ENCODE measurements around the gene ETFDH.
"Not testable (repeated sequence)": the region's sequence is repeated elsewhere in the genome, so short reads cannot be mapped to it uniquely, and the experiment has no call there.

The ETFDH gene

GRCh38 chr4:158754385-158755180, 82.5 kb downstream of the ETFDH start:
- no peak for DNase-seq (ENCODE audit: low read depth, low spot score)

GRCh38 chr4:158755819-158756218, 83.7 kb downstream of the ETFDH start:
- not testable (repeated sequence) for DNase-seq (ENCODE audit: low read depth, low spot score)

GRCh38 chr4:158756588-158756987, 84.5 kb downstream of the ETFDH start:
- DNase-seq (ENCODE audit: low read depth, low spot score) = no peak

GRCh38 chr4:158758142-158758541, 86.0 kb downstream of the ETFDH start:
- no peak for DNase-seq (ENCODE audit: low read depth, low spot score)

DNA sequence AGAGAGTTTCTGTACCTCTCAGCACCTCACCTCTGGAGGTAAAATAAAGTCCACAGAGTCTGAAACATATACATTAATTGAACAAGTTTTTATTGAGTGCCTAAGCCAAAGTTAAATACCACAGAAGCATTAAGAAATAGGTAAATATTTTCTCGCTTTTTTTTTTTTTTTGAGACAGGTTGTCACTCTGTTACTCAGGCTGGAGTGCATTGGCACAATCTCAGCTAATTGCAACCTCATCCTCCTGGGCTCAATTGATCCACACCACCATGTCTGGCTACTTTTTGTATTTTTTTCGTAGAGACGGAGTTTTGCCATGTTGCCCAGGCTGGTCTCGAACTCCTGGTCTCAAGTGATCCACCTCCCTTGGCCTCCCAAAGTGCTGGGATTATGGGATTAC, 86.6 kb downstream of the ETFDH start:
- no peak for DNase-seq (ENCODE audit: low read depth, low spot score)

Measured in activated naive CD8-positive, alpha-beta T cell treated with anti-CD3 and anti-CD28 coated beads, Interleukin-2, amount 50 U/mL, for 16 hours (primary cell).